Measurements from ENCODE around the gene PGAM4.
"Not testable (repeated sequence)": the region's sequence is repeated elsewhere in the genome, so short reads cannot be mapped to it uniquely, and the experiment has no call there.

PGAM4 gene

DNA sequence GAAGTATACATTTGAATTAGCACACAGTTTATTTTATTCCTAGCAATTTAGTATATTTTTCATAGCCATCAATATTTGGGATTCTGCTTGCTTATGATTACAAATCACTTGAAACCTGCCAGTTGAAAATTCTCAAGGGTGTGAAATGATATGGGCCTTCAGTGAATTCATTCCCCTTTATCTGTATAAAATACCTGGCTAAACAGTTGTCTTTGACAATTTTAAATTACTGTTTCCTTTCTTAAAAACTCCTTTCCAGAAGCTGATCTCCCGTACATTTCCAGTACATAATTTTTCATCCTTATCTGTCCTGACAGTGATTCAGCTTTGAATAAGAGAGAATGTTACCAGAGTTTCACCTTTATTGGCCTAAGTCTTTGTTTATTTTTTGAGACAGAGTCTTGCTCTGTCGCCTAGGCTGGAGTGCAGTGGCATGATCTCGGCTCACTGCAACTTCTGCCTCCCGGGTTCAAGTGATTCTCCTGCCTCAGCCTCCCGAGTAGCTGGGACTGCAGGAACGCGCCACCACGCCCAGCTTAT is 45.0 kb downstream of the PGAM4 start:
- no peak for DNase-seq

DNA sequence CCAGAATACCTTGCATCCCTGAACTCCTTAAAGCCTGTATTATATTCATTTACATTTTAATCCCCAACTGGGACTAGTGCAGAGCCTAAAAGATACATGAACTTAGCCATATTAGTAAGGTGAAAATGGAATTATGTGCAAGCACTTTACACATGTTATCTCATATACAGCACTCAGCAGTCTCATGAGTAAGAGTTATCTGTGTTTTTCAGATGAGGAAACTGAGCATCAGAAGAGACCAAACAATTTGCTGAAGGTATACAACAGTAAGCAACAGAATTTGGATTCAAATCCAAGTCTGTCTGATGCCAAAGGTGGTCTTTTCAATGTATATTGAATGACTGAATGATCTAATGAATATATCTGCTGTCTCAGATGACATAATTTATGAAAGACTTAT is 46.7 kb downstream of the PGAM4 start:
- no peak for DNase-seq

DNA sequence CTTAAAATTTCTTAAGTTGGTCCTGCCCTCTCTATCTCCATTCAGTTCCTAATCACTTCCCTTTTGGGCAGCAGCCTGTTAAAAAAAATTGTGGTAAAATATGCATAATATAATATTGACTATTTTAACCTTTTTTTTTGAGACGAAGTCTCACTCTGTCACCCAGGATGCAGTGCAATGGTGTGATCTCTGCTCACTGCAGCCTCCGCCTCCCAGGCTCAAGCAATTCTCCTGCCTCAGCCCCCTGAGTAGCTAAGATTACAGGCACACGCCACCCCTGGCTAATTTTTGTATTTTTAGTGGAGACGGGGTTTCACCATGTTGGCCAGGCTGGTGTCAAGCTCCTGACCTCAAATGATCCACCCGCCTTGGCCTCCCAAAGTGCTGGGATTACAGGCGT is 50.1 kb downstream of the PGAM4 start:
- not testable (repeated sequence) for DNase-seq

DNA sequence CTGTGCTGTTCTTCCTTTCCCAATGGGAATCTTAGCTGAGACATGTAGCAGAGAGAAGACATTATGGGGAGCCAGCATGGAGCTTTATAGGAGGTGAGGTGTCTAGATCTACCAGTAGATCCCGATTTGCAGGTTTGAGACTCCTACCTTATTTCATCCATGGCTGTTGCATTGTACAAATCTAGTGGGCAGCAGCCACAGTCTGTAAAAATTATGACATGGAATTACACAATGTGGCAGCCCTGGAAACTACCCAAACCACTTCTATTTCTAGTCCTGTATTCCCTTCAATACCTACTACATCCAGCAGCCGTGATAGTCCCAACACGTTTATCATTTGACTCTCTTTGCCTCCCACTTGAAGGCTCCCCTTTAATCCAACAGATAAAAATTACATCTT is 50.9 kb downstream of the PGAM4 start:
- DNase-seq, result no peak

Data from GDM1 (cell line).